ENCODE measurements around the gene NUP98. TPM values are rescaled to one million over a fixed set of nuclear protein-coding genes. Genes with fewer than 3 reads are reported as not detected.

NUP98 gene
- polyA plus RNA-seq, 1 of the 3 experiments (the other 2 are of a cell fraction): 56.4 TPM

GRCh38 chr11:3659595-3660515 is 137.5 kb downstream of the NUP98 start:
- no peak for DNase-seq
- no peak overlapping the region for H2AFZ ChIP-seq (ENCODE audit: low read depth)
- no peaks in the 10 kb centered on the region for H3K79me2 ChIP-seq (ENCODE audit: insufficient read depth)
- no peaks in the 10 kb centered on the region for H3K4me1 ChIP-seq (ENCODE audit: control insufficient read depth in 1 of 2, insufficient read depth in 2 of 2, low read depth in 1 of 2, low read length in 1 of 2)
- no peaks in the 10 kb centered on the region for H3F3A ChIP-seq (replicated peaks; ENCODE audit: insufficient read depth)
- no peaks in the 10 kb centered on the region for H4K20me1 ChIP-seq (ENCODE audit: insufficient read depth)
- 60% methylated on average over 14 of the region's 33 CpGs for WGBS (ENCODE audit: low lambda C conversion rate)
- no peak overlapping the region for H3K4me2 ChIP-seq
- ChIA-PET POLR2A (no interaction called here), CTCF (no interaction called here)
- no peaks in the 10 kb centered on the region for H3K9me3 ChIP-seq
- H3K9me2 ChIP-seq: no peaks in the 10 kb centered on the region
- no peak overlapping the region for H3K4me3 ChIP-seq (ENCODE audit: low read depth in 2 of 2, low read length in 1 of 2)
- H3K36me3 ChIP-seq (replicated peaks in 1 of 2; ENCODE audit: control insufficient read depth in 1 of 2, insufficient read depth in 2 of 2, low read length in 1 of 2): peaks cover 0 to 3% of the 10 kb centered on the region in 2 experiments
- no peaks in the 10 kb centered on the region; the same call in 1 of the 2 replicates for H3K27me3 ChIP-seq (ENCODE audit: insufficient read depth)
- TF ChIP-seq, protein P1, sequence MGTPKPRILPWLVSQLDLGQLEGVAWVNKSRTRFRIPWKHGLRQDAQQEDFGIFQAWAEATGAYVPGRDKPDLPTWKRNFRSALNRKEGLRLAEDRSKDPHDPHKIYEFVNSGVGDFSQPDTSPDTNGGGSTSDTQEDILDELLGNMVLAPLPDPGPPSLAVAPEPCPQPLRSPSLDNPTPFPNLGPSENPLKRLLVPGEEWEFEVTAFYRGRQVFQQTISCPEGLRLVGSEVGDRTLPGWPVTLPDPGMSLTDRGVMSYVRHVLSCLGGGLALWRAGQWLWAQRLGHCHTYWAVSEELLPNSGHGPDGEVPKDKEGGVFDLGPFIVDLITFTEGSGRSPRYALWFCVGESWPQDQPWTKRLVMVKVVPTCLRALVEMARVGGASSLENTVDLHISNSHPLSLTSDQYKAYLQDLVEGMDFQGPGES (IDR thresholded peaks at IDR 0.05; ENCODE audit: low read depth, low read length): no peak
- no peak for TF ChIP-seq RCOR1 (IDR thresholded peaks at IDR 0.05; ENCODE audit: low read length)
- no peak for TF ChIP-seq TCF12 (IDR thresholded peaks at IDR 0.05)
- no peak for TF ChIP-seq JUND (IDR thresholded peaks at IDR 0.05)
- TF ChIP-seq RFX5 (IDR thresholded peaks at IDR 0.05; ENCODE audit: low read length): no peak
- TF ChIP-seq FOXJ3 (CRISPR knock-in tag; IDR thresholded peaks at IDR 0.05): no peak
- no peak for TF ChIP-seq RXRA (IDR thresholded peaks at IDR 0.05; ENCODE audit: borderline replicate concordance, low read depth)
- TF ChIP-seq EZH2phosphoT487 (IDR thresholded peaks at IDR 0.05; ENCODE audit: borderline replicate concordance, low read depth): no peak
- TF ChIP-seq CHD2 (IDR thresholded peaks at IDR 0.05; ENCODE audit: low read length, partially characterized antibody): no peak
- no peak for TF ChIP-seq GATA2 (CRISPR knock-in tag; IDR thresholded peaks at IDR 0.05)
- no peak for TF ChIP-seq NFIC (IDR thresholded peaks at IDR 0.05; ENCODE audit: borderline replicate concordance)
- TF ChIP-seq, protein P2, sequence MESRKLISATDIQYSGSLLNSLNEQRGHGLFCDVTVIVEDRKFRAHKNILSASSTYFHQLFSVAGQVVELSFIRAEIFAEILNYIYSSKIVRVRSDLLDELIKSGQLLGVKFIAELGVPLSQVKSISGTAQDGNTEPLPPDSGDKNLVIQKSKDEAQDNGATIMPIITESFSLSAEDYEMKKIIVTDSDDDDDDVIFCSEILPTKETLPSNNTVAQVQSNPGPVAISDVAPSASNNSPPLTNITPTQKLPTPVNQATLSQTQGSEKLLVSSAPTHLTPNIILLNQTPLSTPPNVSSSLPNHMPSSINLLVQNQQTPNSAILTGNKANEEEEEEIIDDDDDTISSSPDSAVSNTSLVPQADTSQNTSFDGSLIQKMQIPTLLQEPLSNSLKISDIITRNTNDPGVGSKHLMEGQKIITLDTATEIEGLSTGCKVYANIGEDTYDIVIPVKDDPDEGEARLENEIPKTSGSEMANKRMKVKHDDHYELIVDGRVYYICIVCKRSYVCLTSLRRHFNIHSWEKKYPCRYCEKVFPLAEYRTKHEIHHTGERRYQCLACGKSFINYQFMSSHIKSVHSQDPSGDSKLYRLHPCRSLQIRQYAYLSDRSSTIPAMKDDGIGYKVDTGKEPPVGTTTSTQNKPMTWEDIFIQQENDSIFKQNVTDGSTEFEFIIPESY (IDR thresholded peaks at IDR 0.05; ENCODE audit: borderline replicate concordance, low read depth): no peak
- no peak for TF ChIP-seq NRF1 (IDR thresholded peaks at IDR 0.05; ENCODE audit: low read depth, low read length)
- no peak for TF ChIP-seq TEAD4 (IDR thresholded peaks at IDR 0.05; ENCODE audit: borderline replicate concordance, insufficient read depth)
- no peak for TF ChIP-seq YY1 (IDR thresholded peaks at IDR 0.05; ENCODE audit: low read depth)
- no peak for TF ChIP-seq GABPA (IDR thresholded peaks at IDR 0.05; ENCODE audit: low read depth)
- H3K9ac ChIP-seq: no peak overlapping the region
- H3K27ac ChIP-seq (ENCODE audit: low read depth in 2 of 2, low read length in 1 of 2): no peak overlapping the region

Measured in SK-N-SH (cell line).